Measurements from ENCODE around the gene RANBP10. TPM values are rescaled to one million over a fixed set of nuclear protein-coding genes. Genes with fewer than 3 reads are reported as not detected.

RANBP10 gene
- total and polyA plus RNA-seq, 2 of the 13 experiments (the other 11 are each of a cell fraction or from before 2014, with no cell fraction given), result 9.2 to 22.7 TPM

DNA sequence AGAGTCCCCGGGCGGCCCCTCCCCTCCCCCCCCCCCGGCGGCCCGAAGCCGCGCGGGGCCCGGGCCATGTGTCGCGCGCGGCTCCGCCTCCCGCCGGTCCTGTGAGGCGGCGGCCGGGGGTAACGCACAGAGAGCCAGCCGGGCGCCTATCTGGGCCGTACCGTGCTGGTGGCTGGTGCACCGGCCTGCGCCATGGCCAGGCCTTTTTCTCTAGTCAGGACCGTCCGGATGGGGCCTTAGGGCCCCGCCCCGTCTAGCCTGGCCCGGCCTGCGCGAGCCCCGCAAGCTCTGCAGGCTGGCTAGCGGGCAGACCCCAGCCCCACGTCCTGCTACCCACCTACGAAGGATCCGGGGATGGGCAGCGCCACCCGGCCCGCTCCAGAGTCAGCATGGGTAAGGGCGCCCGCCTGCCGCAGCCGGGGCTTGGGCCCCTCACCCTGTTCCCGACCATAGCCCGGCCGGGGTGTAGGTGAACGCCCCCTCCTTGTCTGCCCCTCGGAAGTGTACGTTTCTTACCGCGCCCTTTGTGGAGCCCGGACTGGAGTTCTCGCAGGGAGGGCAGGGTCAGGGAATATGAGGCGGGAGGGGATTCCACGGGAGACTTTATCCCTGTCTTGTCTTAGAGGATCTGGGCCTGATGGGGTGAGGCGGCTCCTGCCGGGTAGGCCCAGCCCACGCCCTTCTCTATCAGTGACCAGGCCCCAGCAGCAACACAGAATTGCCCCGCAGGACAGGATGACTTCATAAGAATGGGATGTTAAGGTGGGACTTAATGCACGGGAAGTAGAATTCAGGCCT, 40.9 kb upstream of the RANBP10 start, which contains the start of gene CENPT (continued):
- TF ChIP-seq GATA4 (IDR thresholded peaks at IDR 0.05; ENCODE audit: borderline replicate concordance, low read depth), result no peak
- TF ChIP-seq DNMT1 (CRISPR knock-in tag; IDR thresholded peaks at IDR 0.05), result no peak
- TF ChIP-seq ZHX2 (IDR thresholded peaks at IDR 0.05; ENCODE audit: low read depth), result no peak; the same call in 1 of the 2 replicates
- TF ChIP-seq ZHX2 (CRISPR knock-in tag; IDR thresholded peaks at IDR 0.05; ENCODE audit: borderline replicate concordance), result peak; percentile 56; the same call in 1 of the 2 replicates
- no peak for TF ChIP-seq ZNF550 (CRISPR knock-in tag; IDR thresholded peaks at IDR 0.05; ENCODE audit: borderline replicate concordance)
- TF ChIP-seq SMARCC2 (IDR thresholded peaks at IDR 0.05), result no peak
- TF ChIP-seq ZNF362 (CRISPR knock-in tag; IDR thresholded peaks at IDR 0.05; ENCODE audit: borderline replicate concordance), result no peak
- TF ChIP-seq SRSF4 (IDR thresholded peaks at IDR 0.05; ENCODE audit: low read depth, low read length, poor library complexity, severe bottlenecking), result no peak
- TF ChIP-seq, protein P1, sequence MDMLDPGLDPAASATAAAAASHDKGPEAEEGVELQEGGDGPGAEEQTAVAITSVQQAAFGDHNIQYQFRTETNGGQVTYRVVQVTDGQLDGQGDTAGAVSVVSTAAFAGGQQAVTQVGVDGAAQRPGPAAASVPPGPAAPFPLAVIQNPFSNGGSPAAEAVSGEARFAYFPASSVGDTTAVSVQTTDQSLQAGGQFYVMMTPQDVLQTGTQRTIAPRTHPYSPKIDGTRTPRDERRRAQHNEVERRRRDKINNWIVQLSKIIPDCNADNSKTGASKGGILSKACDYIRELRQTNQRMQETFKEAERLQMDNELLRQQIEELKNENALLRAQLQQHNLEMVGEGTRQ (IDR thresholded peaks at IDR 0.05; ENCODE audit: low read depth, low read length), result no peak
- TF ChIP-seq, protein P1 (CRISPR knock-in tag; IDR thresholded peaks at IDR 0.05; ENCODE audit: borderline replicate concordance), result no peak
- TF ChIP-seq, protein P2, sequence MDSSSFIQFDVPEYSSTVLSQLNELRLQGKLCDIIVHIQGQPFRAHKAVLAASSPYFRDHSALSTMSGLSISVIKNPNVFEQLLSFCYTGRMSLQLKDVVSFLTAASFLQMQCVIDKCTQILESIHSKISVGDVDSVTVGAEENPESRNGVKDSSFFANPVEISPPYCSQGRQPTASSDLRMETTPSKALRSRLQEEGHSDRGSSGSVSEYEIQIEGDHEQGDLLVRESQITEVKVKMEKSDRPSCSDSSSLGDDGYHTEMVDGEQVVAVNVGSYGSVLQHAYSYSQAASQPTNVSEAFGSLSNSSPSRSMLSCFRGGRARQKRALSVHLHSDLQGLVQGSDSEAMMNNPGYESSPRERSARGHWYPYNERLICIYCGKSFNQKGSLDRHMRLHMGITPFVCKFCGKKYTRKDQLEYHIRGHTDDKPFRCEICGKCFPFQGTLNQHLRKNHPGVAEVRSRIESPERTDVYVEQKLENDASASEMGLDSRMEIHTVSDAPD (CRISPR knock-in tag; IDR thresholded peaks at IDR 0.05), result no peak
- no peak for TF ChIP-seq REST (IDR thresholded peaks at IDR 0.05; ENCODE audit: borderline replicate concordance in 1 of 2, low read depth in 1 of 2, low read length in 2 of 2)
- no peak for TF ChIP-seq ZNF850 (CRISPR knock-in tag; conservative IDR thresholded peaks at IDR 0.05)

All from HepG2 (cell line).